Peyer's patch (tissue), 4 donors: ENCODE data around the gene UBA6. TPM values are rescaled to one million over a fixed set of nuclear protein-coding genes. Genes with fewer than 3 reads are reported as not detected.

Experiments used
- DNase-seq, 3 donors: peaks; one replicate each; pipeline ENCODE4 v3.0.0-alpha.2; 2017 to 2019
- H3K27ac ChIP-seq, 4 donors: fragments of 200-600 bp; sonication (generic); one replicate each; pipeline ENCODE4 v1.5.1; 2016 to 2019
- H3K27me3 ChIP-seq, 2 donors: fragments of 200-600 bp; sonication (generic); one replicate each; pipeline ENCODE4 v1.5.1; 2019
- H3K36me3 ChIP-seq, 3 donors: fragments of 200-600 bp; sonication (generic); one replicate each; pipeline ENCODE4 v1.5.1; 2016 to 2019
- H3K4me1 ChIP-seq, 4 donors: fragments of 200-600 bp; sonication (generic); one replicate each; pipeline ENCODE4 v1.5.1; 2016 to 2019
- H3K4me3 ChIP-seq, 4 donors: fragments of 200-600 bp; sonication (generic); 1 replicate in 3 of 4; 2 replicates in 1 of 4; pipeline ENCODE4 v1.5.1; 2016 to 2019; ENCODE audit warnings: mild to moderate bottlenecking in 1 of 4
- H3K9me3 ChIP-seq, 4 donors: fragments of 200-600 bp; sonication (generic); one replicate each; pipeline ENCODE4 v1.5.1; 2016 to 2019; ENCODE audit warnings: mild to moderate bottlenecking in 1 of 4
- POLR2A ChIP-seq, 2 donors: fragments of 450-650 bp; IDR thresholded peaks; one replicate each; pipeline ENCODE4 v1.5.1; 2017; ENCODE audit warnings: antibody characterized with exemption in 2 of 2, mild to moderate bottlenecking in 2 of 2, moderate library complexity in 2 of 2
- total RNA-seq, 4 donors: library from RNA; depleted of rRNA; stranded (reverse); fragments of >200 nt; gene quantifications; one replicate each; pipeline ENCODE4 v1.1.0, GENCODE V29; 2016
- TF ChIP-seq, protein P1 (sequence below), 6 experiments: fragments of 450-650 bp in 4 of 6; fragments of 200-600 bp in 2 of 6; sonication (generic) in 1 of 6; IDR thresholded peaks; one replicate each; pipeline ENCODE4 v1.5.1; 2017 to 2019; ENCODE audit warnings: antibody characterized with exemption in 6 of 6, mild to moderate bottlenecking in 3 of 6, moderate library complexity in 1 of 6

The UBA6 gene
- total RNA-seq, 4 donors from 2014 or later = 18.1 to 69.7 (median 43.3) TPM

DNA sequence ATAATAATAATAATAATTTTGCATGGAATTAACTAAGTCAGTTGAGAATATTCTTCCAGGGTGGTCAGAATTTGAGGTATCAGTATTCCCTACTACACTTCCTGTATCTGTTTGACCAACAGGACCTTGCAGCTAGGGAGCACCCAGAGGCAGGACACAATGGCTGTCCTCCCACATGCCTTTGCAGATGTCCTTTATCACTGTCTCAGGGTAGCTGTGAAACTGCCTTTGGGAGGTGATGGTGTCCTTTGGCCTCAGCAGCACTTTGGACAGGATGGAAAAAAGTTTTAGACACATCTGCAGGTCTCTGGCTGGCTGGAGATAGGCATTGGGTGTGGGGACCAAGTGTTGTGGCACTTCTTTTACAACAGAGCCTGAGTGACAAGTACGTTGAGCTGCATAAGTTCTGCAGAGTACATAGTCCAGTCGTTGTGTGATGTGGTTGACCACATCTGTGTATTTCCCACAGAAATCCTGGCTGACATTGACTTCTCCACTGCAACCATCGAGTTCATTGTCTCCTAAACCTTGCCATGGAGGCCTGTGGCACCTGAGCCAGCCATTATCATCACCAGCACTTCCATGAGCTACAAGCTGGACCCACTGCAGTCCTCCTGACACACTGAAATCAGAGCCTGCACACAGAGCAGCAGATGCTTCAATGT, 19.1 kb upstream of the UBA6 start:
- Histone ChIP-seq H3K27me3 (no peaks in the 10 kb centered on the region), H3K36me3 (no peaks in the 10 kb centered on the region), H3K27ac (no peak overlapping the region), H3K4me3 (no peak overlapping the region), H3K9me3 (no peaks in the 10 kb centered on the region), H3K4me1 (no peaks in the 10 kb centered on the region)
- TF ChIP-seq, protein P1, sequence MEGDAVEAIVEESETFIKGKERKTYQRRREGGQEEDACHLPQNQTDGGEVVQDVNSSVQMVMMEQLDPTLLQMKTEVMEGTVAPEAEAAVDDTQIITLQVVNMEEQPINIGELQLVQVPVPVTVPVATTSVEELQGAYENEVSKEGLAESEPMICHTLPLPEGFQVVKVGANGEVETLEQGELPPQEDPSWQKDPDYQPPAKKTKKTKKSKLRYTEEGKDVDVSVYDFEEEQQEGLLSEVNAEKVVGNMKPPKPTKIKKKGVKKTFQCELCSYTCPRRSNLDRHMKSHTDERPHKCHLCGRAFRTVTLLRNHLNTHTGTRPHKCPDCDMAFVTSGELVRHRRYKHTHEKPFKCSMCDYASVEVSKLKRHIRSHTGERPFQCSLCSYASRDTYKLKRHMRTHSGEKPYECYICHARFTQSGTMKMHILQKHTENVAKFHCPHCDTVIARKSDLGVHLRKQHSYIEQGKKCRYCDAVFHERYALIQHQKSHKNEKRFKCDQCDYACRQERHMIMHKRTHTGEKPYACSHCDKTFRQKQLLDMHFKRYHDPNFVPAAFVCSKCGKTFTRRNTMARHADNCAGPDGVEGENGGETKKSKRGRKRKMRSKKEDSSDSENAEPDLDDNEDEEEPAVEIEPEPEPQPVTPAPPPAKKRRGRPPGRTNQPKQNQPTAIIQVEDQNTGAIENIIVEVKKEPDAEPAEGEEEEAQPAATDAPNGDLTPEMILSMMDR (IDR thresholded peaks at IDR 0.05) = no peak
- TF ChIP-seq POLR2A (IDR thresholded peaks at IDR 0.05) = no peak
- DNase-seq = no peak

DNA sequence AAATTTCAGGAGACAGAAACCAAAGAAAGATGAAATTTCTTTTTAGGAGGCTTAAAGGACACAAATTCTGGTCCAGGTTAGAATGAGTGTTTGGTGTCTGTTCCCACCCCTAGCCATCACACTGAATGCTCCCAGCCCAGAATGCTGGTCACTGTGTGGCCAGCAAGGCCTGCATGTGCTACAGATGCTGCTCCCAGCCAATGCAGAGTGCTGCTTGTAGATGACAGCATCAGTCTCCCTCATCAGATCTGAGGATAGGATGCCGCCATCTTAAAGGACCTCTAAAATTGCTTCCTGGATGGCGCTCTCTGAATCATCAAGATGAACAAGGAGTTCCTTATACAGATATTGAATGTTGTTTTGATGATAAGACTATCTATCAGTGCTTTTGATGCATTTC, 17.9 kb upstream of the UBA6 start:
- H3K36me3 ChIP-seq = no peaks in the 10 kb centered on the region
- H3K27ac ChIP-seq = no peak overlapping the region
- DNase-seq = no peak
- H3K4me3 ChIP-seq = no peak overlapping the region
- H3K9me3 ChIP-seq = no peaks in the 10 kb centered on the region
- no peaks in the 10 kb centered on the region for H3K27me3 ChIP-seq
- TF ChIP-seq, protein P1 (IDR thresholded peaks at IDR 0.05) = no peak
- no peak for TF ChIP-seq POLR2A (IDR thresholded peaks at IDR 0.05)
- H3K4me1 ChIP-seq = no peaks in the 10 kb centered on the region

DNA sequence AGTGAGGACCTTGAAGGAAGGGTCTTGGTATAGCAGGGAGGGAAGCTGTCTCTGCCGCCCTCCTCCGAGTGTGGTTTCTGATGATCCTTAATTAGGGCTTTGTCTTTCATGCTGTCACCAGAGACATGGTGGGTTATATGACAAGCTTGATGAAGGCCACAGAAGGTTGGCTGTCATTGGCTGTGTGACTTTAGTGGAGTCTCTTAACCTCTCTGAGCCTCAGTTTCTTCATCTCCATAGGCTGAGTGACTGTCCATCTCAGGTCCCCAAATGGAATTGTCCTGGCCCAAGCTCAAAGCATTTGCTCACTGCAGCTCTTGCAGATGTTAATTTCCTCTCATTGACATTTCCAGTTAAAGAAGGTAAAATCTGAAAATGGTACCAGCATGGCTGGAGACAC, 16.6 kb upstream of the UBA6 start:
- H3K27ac ChIP-seq = no peak overlapping the region
- no peaks in the 10 kb centered on the region for H3K4me1 ChIP-seq
- no peak overlapping the region for H3K4me3 ChIP-seq
- TF ChIP-seq POLR2A (IDR thresholded peaks at IDR 0.05) = no peak
- TF ChIP-seq, protein P1 (IDR thresholded peaks at IDR 0.05) = no peak
- no peak for DNase-seq
- no peaks in the 10 kb centered on the region for H3K9me3 ChIP-seq
- no peaks in the 10 kb centered on the region for H3K36me3 ChIP-seq
- H3K27me3 ChIP-seq = no peaks in the 10 kb centered on the region

DNA sequence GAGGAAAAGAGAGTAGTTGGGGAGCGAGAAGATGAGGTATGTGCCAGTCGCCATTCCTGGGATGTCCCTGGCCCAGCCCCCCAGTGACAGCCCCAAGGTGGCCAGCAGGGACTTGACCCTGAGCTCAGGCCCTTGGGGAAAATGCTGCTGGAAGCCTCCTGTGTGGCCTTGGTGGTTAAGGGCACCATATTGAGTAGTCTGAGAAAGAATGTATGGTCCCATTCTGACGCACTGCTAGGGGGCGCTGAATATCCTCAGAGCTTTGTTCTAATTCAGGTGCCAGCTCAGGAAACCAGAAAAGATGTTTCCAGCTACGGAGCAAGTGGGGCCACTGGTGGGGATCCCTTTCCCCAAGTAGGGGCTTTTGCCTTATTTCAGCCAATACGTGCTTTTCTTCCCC, 14.0 kb upstream of the UBA6 start:
- Histone ChIP-seq H3K4me1 (no peaks in the 10 kb centered on the region), H3K27ac (no peak overlapping the region), H3K9me3 (no peaks in the 10 kb centered on the region), H3K4me3 (no peak overlapping the region), H3K36me3 (no peaks in the 10 kb centered on the region), H3K27me3 (no peaks in the 10 kb centered on the region)
- DNase-seq = no peak
- TF ChIP-seq POLR2A (IDR thresholded peaks at IDR 0.05) = no peak
- TF ChIP-seq, protein P1 (IDR thresholded peaks at IDR 0.05) = no peak

DNA sequence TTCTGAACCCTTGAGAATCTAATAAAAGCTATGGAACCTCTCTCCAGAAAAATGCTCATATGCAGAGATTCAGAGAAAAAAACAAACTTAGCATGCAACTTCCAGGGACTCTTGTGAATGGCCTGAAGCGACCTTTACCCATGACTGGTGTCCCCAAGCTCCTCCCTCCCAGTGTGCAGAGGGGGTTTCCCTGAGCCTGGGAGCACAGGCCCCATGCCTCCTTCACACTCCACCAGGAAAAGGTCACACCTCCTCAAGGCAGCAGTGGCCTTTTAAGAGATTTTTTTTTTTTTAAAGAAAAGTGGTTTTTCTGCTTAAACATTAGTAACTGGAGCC, 13.3 kb upstream of the UBA6 start:
- Histone ChIP-seq H3K27ac (no peak overlapping the region), H3K4me1 (no peaks in the 10 kb centered on the region), H3K4me3 (no peak overlapping the region), H3K27me3 (no peaks in the 10 kb centered on the region), H3K36me3 (no peaks in the 10 kb centered on the region), H3K9me3 (no peaks in the 10 kb centered on the region)
- TF ChIP-seq, protein P1 (IDR thresholded peaks at IDR 0.05) = no peak
- no peak for TF ChIP-seq POLR2A (IDR thresholded peaks at IDR 0.05)
- no peak for DNase-seq
